ENCODE results near the gene PPARD.
"Not testable (repeated sequence)": the region's sequence is repeated elsewhere in the genome, so short reads cannot be mapped to it uniquely, and the experiment has no call there.

PPARD gene

GRCh38 chr6:35381132-35381531 lies 38.8 kb downstream of the PPARD start:
- no peak for DNase-seq (ENCODE audit: low spot score)

GRCh38 chr6:35382015-35382414 lies 39.7 kb downstream of the PPARD start:
- no peak for DNase-seq (ENCODE audit: low spot score)

GRCh38 chr6:35385457-35386202 lies 43.3 kb downstream of the PPARD start:
- DNase-seq (ENCODE audit: low spot score), result no peak

GRCh38 chr6:35386989-35387388 lies 44.6 kb downstream of the PPARD start:
- no peak for DNase-seq (ENCODE audit: low spot score)

GRCh38 chr6:35388030-35388429 lies 45.7 kb downstream of the PPARD start:
- DNase-seq (ENCODE audit: low spot score), result no peak

GRCh38 chr6:35388772-35389352 lies 46.5 kb downstream of the PPARD start:
- no peak for DNase-seq (ENCODE audit: low spot score)

GRCh38 chr6:35389386-35389785 lies 47.0 kb downstream of the PPARD start:
- not testable (repeated sequence) for DNase-seq (ENCODE audit: low spot score)

- DNase-seq (ENCODE audit: low spot score), result peak; percentile 16
Measured at GRCh38 chr6:35391240-35391968, 49.0 kb downstream of the PPARD start.

- DNase-seq (ENCODE audit: low spot score), result no peak
Measured at GRCh38 chr6:35392111-35392702, 49.8 kb downstream of the PPARD start.

GRCh38 chr6:35392773-35393672 lies 50.7 kb downstream of the PPARD start:
- DNase-seq (ENCODE audit: low spot score), result no peak

GRCh38 chr6:35396991-35397390 lies 54.6 kb downstream of the PPARD start:
- no peak for DNase-seq (ENCODE audit: low spot score)

GRCh38 chr6:35397806-35398418 lies 55.6 kb downstream of the PPARD start:
- DNase-seq (ENCODE audit: low spot score), result no peak

GRCh38 chr6:35398526-35398925 lies 56.2 kb downstream of the PPARD start:
- no peak for DNase-seq (ENCODE audit: low spot score)

GRCh38 chr6:35400111-35400510 lies 57.8 kb downstream of the PPARD start:
- DNase-seq (ENCODE audit: low spot score), result no peak

GRCh38 chr6:35400901-35401311 lies 58.5 kb downstream of the PPARD start:
- no peak for DNase-seq (ENCODE audit: low spot score)

GRCh38 chr6:35401514-35401913 lies 59.2 kb downstream of the PPARD start:
- no peak for DNase-seq (ENCODE audit: low spot score)

GRCh38 chr6:35402136-35402855 lies 59.9 kb downstream of the PPARD start:
- no peak for DNase-seq (ENCODE audit: low spot score)

- DNase-seq (ENCODE audit: low spot score), result no peak
Measured at GRCh38 chr6:35402856-35403191, 60.5 kb downstream of the PPARD start.

GRCh38 chr6:35403544-35404442 lies 61.4 kb downstream of the PPARD start:
- no peak for DNase-seq (ENCODE audit: low spot score)
